Stimulated activated CD8-positive, alpha-beta memory T cell treated with anti-CD3 and anti-CD28 coated beads, Interleukin-15, amount 100 ng/mL, for 4 hours (primary cell): ENCODE data around the gene KLHL20.
"Not testable (repeated sequence)": the region's sequence is repeated elsewhere in the genome, so short reads cannot be mapped to it uniquely, and the experiment has no call there.

Experiments
- DNase-seq, 2 donors: peaks; one replicate each; pipeline ENCODE4 v3.0.0-alpha.2; 2020; ENCODE audit warnings: low read depth in 2 of 2

KLHL20 gene

GRCh38 chr1:173749137-173749536 is 34.4 kb downstream of the KLHL20 start:
- DNase-seq, result no peak

GRCh38 chr1:173753830-173754229 is 39.0 kb downstream of the KLHL20 start:
- DNase-seq, result no peak

- DNase-seq, result no peak
Observed at GRCh38 chr1:173757666-173758065, 42.9 kb downstream of the KLHL20 start.

- DNase-seq, result no peak
Observed at GRCh38 chr1:173758110-173758509, 43.3 kb downstream of the KLHL20 start.

- no peak for DNase-seq
Observed at GRCh38 chr1:173758980-173759379, 44.2 kb downstream of the KLHL20 start.

GRCh38 chr1:173764331-173764730 is 49.5 kb downstream of the KLHL20 start:
- not testable (repeated sequence) for DNase-seq

GRCh38 chr1:173768206-173768605 is 53.4 kb downstream of the KLHL20 start:
- no peak for DNase-seq

- no peak for DNase-seq
Observed at GRCh38 chr1:173768827-173769226, 54.0 kb downstream of the KLHL20 start.

- DNase-seq, result not testable (repeated sequence)
Observed at GRCh38 chr1:173770330-173770729, 55.5 kb downstream of the KLHL20 start.

- DNase-seq, result no peak
Observed at GRCh38 chr1:173771560-173771959, 56.8 kb downstream of the KLHL20 start.

GRCh38 chr1:173775578-173776226 is 60.9 kb downstream of the KLHL20 start:
- no peak for DNase-seq

GRCh38 chr1:173779936-173780335 is 65.2 kb downstream of the KLHL20 start:
- DNase-seq, result no peak

- DNase-seq, result no peak
Observed at GRCh38 chr1:173784997-173785396, 70.2 kb downstream of the KLHL20 start.

- DNase-seq, result no peak
Observed at GRCh38 chr1:173789841-173790240, 75.1 kb downstream of the KLHL20 start.

- no peak for DNase-seq
Observed at GRCh38 chr1:173798078-173798477, 83.3 kb downstream of the KLHL20 start.

- DNase-seq, result not testable (repeated sequence)
Observed at GRCh38 chr1:173799995-173800394, 85.2 kb downstream of the KLHL20 start.

- DNase-seq, result no peak
Observed at GRCh38 chr1:173802961-173803360, 88.2 kb downstream of the KLHL20 start.

- DNase-seq, result not testable (repeated sequence)
Observed at GRCh38 chr1:173813654-173814053, 98.9 kb downstream of the KLHL20 start.

GRCh38 chr1:173818459-173818858 is 103.7 kb downstream of the KLHL20 start:
- no peak for DNase-seq

GRCh38 chr1:173821680-173822079 is 106.9 kb downstream of the KLHL20 start:
- DNase-seq, result no peak

GRCh38 chr1:173823781-173824314 is 109.1 kb downstream of the KLHL20 start:
- DNase-seq, result no peak

- peak; percentile 77 to 87 for DNase-seq
Observed at GRCh38 chr1:173824315-173825081, 109.7 kb downstream of the KLHL20 start, which contains the start of the genes CENPL and DARS2. CENPL (minus strand) TSS chr1:173824883; CDS start chr1:173811299, 13,584 bp downstream. DARS2 (plus strand) TSS chr1:173824673; CDS start chr1:173825230, 557 bp downstream.

- DNase-seq, result no peak
Observed at GRCh38 chr1:173827611-173828010, 112.8 kb downstream of the KLHL20 start.
